ENCODE results near the gene HOXA6. TPM values are rescaled to one million over a fixed set of nuclear protein-coding genes. Genes with fewer than 3 reads are reported as not detected.

The HOXA6 gene
- total RNA-seq, 1 experiment from 2014 or later, result 3.3 TPM

DNA sequence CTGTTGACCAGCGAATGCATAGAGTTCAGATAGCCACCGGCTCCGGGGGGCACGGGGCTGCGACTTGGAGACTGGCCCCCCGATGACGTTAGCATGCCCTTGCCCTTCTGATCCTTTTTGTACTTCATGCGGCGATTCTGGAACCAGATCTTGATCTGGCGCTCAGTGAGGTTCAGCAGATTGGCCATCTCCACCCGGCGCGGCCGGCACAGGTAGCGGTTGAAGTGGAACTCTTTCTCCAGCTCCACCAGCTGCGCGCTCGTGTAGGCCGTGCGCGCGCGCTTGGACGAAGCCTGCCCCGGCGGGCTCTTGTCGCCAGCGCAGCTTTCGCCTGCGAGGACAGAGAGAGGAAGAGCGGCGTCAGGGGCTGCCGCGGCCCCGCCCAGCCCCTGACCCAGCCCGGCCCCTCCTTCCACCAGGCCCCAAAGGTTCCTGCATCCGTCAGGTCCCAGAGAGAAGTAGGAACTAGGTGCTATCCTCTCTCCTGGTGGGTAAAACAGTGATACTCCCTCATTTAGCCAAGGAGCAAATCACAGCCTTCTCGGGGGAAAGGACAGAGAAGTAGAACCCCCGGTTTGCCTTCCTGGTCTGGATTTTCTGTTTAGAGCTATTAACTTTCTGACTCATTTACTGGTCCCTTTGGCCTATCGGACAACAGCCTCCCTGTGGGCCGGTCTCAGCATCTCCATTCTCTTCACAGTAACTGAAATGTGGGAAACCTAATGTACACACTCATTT is 39.0 kb downstream of the HOXA6 start:
- Histone ChIP-seq H3K36me3 (ENCODE audit: control insufficient read depth, insufficient read depth, low read length) (0 out of 2 replicates have a peak, but pooled peaks cover 2% of the 10 kb centered on the region), H3K27ac (ENCODE audit: low read length) (peak overlapping the region; percentile 90), H3K4me3 (ENCODE audit: low read depth in 2 of 2, low read length in 2 of 2) (no peak overlapping the region), H3K27me3 (ENCODE audit: control insufficient read depth, insufficient read depth, low read length) (no peaks in the 10 kb centered on the region), H3K4me1 (ENCODE audit: control insufficient read depth, insufficient read depth, low read length) (peaks cover 67% of the 10 kb centered on the region), H3K9me3 (ENCODE audit: control insufficient read depth, insufficient read depth, low read depth, low read length) (no peaks in the 10 kb centered on the region)
- DNase-seq (ENCODE audit: low read depth, low spot score) (no peak), ATAC-seq (no peak)
- in situ Hi-C loops (cut with HindIII; ENCODE audit: low pct_unique_long_range_greater_than_20kb, low sequenced_read_pairs) (no loop called here), intact Hi-C loops (cut with micrococcal nuclease; ENCODE audit: unreplicated experiment) (no loop called here)
- CTCF ChIA-PET, result interaction anchor here (1.4 kb wide), 1 partner anchor 10 kb away, joined by 5 read pairs; no protein-coding TSS in a partner anchor
- POLR2A ChIA-PET, result no interaction called here
- TF ChIP-seq POLR2AphosphoS5 (IDR thresholded peaks at IDR 0.05; ENCODE audit: low read depth, low read length), result no peak; the same call in 1 of the 2 replicates
- no peak for TF ChIP-seq CTCF (IDR thresholded peaks at IDR 0.05)
- TF ChIP-seq SIN3A (IDR thresholded peaks at IDR 0.05; ENCODE audit: borderline replicate concordance, insufficient read depth, low read depth, low read length), result no peak
- TF ChIP-seq, protein P1, sequence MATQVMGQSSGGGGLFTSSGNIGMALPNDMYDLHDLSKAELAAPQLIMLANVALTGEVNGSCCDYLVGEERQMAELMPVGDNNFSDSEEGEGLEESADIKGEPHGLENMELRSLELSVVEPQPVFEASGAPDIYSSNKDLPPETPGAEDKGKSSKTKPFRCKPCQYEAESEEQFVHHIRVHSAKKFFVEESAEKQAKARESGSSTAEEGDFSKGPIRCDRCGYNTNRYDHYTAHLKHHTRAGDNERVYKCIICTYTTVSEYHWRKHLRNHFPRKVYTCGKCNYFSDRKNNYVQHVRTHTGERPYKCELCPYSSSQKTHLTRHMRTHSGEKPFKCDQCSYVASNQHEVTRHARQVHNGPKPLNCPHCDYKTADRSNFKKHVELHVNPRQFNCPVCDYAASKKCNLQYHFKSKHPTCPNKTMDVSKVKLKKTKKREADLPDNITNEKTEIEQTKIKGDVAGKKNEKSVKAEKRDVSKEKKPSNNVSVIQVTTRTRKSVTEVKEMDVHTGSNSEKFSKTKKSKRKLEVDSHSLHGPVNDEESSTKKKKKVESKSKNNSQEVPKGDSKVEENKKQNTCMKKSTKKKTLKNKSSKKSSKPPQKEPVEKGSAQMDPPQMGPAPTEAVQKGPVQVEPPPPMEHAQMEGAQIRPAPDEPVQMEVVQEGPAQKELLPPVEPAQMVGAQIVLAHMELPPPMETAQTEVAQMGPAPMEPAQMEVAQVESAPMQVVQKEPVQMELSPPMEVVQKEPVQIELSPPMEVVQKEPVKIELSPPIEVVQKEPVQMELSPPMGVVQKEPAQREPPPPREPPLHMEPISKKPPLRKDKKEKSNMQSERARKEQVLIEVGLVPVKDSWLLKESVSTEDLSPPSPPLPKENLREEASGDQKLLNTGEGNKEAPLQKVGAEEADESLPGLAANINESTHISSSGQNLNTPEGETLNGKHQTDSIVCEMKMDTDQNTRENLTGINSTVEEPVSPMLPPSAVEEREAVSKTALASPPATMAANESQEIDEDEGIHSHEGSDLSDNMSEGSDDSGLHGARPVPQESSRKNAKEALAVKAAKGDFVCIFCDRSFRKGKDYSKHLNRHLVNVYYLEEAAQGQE (IDR thresholded peaks at IDR 0.05; ENCODE audit: insufficient read depth in 1 of 2, low read depth in 2 of 2, low read length in 1 of 2), result no peak
- TF ChIP-seq TCF7L2 (IDR thresholded peaks at IDR 0.05; ENCODE audit: low read depth, low read length), result no peak
- BruUV-seq (replicated peaks), result no TSS peak

GRCh38 chr7:27107391-27108381 is 39.9 kb downstream of the HOXA6 start:
- no peak for TF ChIP-seq TCF7L2 (IDR thresholded peaks at IDR 0.05; ENCODE audit: low read depth, low read length)
- no peak for TF ChIP-seq POLR2AphosphoS5 (IDR thresholded peaks at IDR 0.05; ENCODE audit: low read depth, low read length)
- no peak for TF ChIP-seq CTCF (IDR thresholded peaks at IDR 0.05)
- TF ChIP-seq, protein P1 (IDR thresholded peaks at IDR 0.05; ENCODE audit: insufficient read depth in 1 of 2, low read depth in 2 of 2, low read length in 1 of 2), result no peak
- no peak for TF ChIP-seq SIN3A (IDR thresholded peaks at IDR 0.05; ENCODE audit: borderline replicate concordance, insufficient read depth, low read depth, low read length)
- no TSS peak for BruUV-seq (replicated peaks)
- POLR2A ChIA-PET, result no interaction called here
- Histone ChIP-seq H3K27me3 (ENCODE audit: control insufficient read depth, insufficient read depth, low read length) (no peaks in the 10 kb centered on the region), H3K36me3 (ENCODE audit: control insufficient read depth, insufficient read depth, low read length) (0 out of 2 replicates have a peak, but pooled peaks cover 2% of the 10 kb centered on the region), H3K9me3 (ENCODE audit: control insufficient read depth, insufficient read depth, low read depth, low read length) (no peaks in the 10 kb centered on the region), H3K27ac (ENCODE audit: low read length) (peak overlapping the region; percentile 2; the same call in 1 of the 2 replicates), H3K4me1 (ENCODE audit: control insufficient read depth, insufficient read depth, low read length) (peaks cover 76% of the 10 kb centered on the region), H3K4me3 (ENCODE audit: low read depth in 2 of 2, low read length in 2 of 2) (no peak overlapping the region)
- in situ Hi-C loops (cut with HindIII; ENCODE audit: low pct_unique_long_range_greater_than_20kb, low sequenced_read_pairs) (no loop called here), intact Hi-C loops (cut with micrococcal nuclease; ENCODE audit: unreplicated experiment) (no loop called here)
- ATAC-seq (no peak), DNase-seq (ENCODE audit: low read depth, low spot score) (no peak)
- CTCF ChIA-PET, result no interaction called here

Data from Panc1 (cell line).